NCI-H69 (cell line): ENCODE results near the gene GPR55.
A peak's percentile ranks its signal among the peaks of the same experiment; 100 is the strongest.

ENCODE experiments used
- DNase-seq: peaks from one replicate; lab custom pipeline; 2025; lab: John Stamatoyannopoulos, UW

Gene GPR55

GRCh38 chr2:230879271-230879882 is 45.7 kb downstream of the GPR55 start:
- peak; percentile 1 for DNase-seq

- no peak for DNase-seq
Measured at GRCh38 chr2:230878599-230879188, 46.3 kb downstream of the GPR55 start.

GRCh38 chr2:230877759-230878598 is 47.1 kb downstream of the GPR55 start:
- DNase-seq = no peak

- no peak for DNase-seq
Measured at GRCh38 chr2:230877116-230877758, 47.8 kb downstream of the GPR55 start.

- no peak for DNase-seq
Measured at GRCh38 chr2:230875347-230876315, 49.4 kb downstream of the GPR55 start.

GRCh38 chr2:230874876-230875275 is 50.2 kb downstream of the GPR55 start:
- DNase-seq = no peak

- DNase-seq = no peak
Measured at GRCh38 chr2:230874456-230874855, 50.6 kb downstream of the GPR55 start.

- no peak for DNase-seq
Measured at GRCh38 chr2:230873661-230874401, 51.2 kb downstream of the GPR55 start.

GRCh38 chr2:230872968-230873660 is 51.9 kb downstream of the GPR55 start:
- DNase-seq = no peak

GRCh38 chr2:230872151-230872967 is 52.7 kb downstream of the GPR55 start:
- DNase-seq = no peak

- no peak for DNase-seq
Measured at GRCh38 chr2:230871361-230872150, 53.5 kb downstream of the GPR55 start.

- no peak for DNase-seq
Measured at GRCh38 chr2:230870544-230871360, 54.3 kb downstream of the GPR55 start.

- no peak for DNase-seq
Measured at GRCh38 chr2:230869914-230870543, 55.0 kb downstream of the GPR55 start.

GRCh38 chr2:230868947-230869913 is 55.8 kb downstream of the GPR55 start:
- DNase-seq = peak; percentile 37

GRCh38 chr2:230868161-230868946 is 56.7 kb downstream of the GPR55 start:
- peak; percentile 73 for DNase-seq
